ENCODE measurements around the gene SPNS1. TPM values are rescaled to one million over a fixed set of nuclear protein-coding genes. Genes with fewer than 3 reads are reported as not detected.

SPNS1 gene
- total RNA-seq, 1 experiment from 2014 or later = 38.6 TPM

DNA sequence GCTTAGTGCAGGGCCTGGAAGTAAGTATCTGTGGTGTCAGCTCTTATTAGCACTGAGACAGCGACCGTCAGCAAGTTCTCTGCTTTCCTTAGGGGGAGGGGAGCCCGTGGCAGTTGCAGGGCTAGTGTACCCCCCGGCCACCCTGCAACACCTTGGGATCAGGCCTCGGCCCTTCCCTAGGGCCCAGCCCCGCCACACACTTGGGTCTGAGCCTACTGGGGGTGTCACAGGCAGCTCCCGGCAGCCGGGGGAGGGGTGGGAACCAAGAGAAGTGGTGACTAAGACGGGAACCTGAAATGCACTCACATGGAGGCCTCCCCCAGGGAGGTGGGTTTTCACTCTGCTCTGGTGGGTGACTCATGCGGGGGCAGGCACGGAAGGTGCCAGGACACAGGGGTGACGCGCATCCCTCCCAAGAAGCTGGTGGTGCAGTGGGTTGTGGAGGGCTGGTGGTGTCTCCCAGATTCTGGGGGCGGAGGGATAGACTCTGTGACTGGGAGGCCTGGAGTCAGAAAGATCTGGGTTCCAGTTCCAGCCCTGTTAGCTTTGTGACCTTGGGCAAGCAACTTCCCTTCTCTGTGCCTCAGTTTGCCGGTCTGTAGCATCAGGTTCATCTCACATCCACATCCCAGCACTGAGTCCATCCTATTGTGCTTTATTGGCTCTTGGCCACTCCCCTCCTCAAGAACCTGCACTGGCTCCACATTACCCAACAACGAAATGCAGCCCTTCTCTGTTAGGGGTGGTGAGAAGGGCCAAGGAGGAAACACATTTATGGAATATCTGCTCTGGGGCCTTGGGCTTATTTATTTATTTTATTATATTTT is 54.8 kb downstream of the SPNS1 start:
- no peaks in the 10 kb centered on the region; the same call in 1 of the 2 replicates for H3K4me1 ChIP-seq (ENCODE audit: insufficient read depth, low read length)
- H3K23me2 ChIP-seq (ENCODE audit: insufficient read length, low read depth, low read length, poor library complexity, severe bottlenecking) = no peaks in the 10 kb centered on the region
- peak; percentile 38 for DNase-seq
- TF ChIP-seq CTCF (conservative IDR thresholded peaks at IDR 0.05) = no peak
- H4K91ac ChIP-seq (ENCODE audit: insufficient read length, low read depth, low read length) = no peak overlapping the region
- no peak overlapping the region for H3K9ac ChIP-seq (ENCODE audit: extremely low read depth, insufficient read length, low read length)
- H2AK5ac ChIP-seq (ENCODE audit: insufficient read length, low read length) = no peak overlapping the region
- H3K27me3 Mint-ChIP-seq (ENCODE audit: low read depth) = no peaks in the 10 kb centered on the region
- no peak overlapping the region for H3K4me2 ChIP-seq (ENCODE audit: insufficient read depth, insufficient read length, low read length)
- H3K79me2 ChIP-seq (ENCODE audit: insufficient read depth, low read length) = no peaks in the 10 kb centered on the region
- no peak overlapping the region for H2BK120ac ChIP-seq (ENCODE audit: low read depth, low read length, poor library complexity, severe bottlenecking)
- no peaks in the 10 kb centered on the region for H3K9me3 Mint-ChIP-seq
- peaks cover 10 to 22% of the 10 kb centered on the region in 2 experiments for H3K4me1 Mint-ChIP-seq
- H3T11ph ChIP-seq (ENCODE audit: low read length) = no peak overlapping the region
- H3K4ac ChIP-seq (ENCODE audit: low read depth, low read length) = no peak overlapping the region
- H3K4me3 Mint-ChIP-seq = peak overlapping the region in 1 of 2 experiments; percentile 62; a peak in 2 of 5 replicates
- H3K27ac Mint-ChIP-seq = peak overlapping the region in 1 of 3 experiments; percentile 77; a peak in 2 of 7 replicates
- H3K36me3 Mint-ChIP-seq (ENCODE audit: insufficient read depth in 1 of 3, low read depth in 3 of 3) = no peaks in the 10 kb centered on the region
- no peaks in the 10 kb centered on the region for H3K27me3 ChIP-seq (ENCODE audit: insufficient read depth, low read length)
- no peak overlapping the region for H2BK5ac ChIP-seq (ENCODE audit: insufficient read length, low read length)
- H3K23ac ChIP-seq (ENCODE audit: insufficient read length, low read depth, low read length) = no peak overlapping the region
- H4K5ac ChIP-seq (ENCODE audit: insufficient read length, low read depth, low read length) = no peak overlapping the region
- H2AFZ ChIP-seq (ENCODE audit: low read length) = no peak overlapping the region
- H3K18ac ChIP-seq (ENCODE audit: insufficient read length, low read depth, low read length) = peak overlapping the region; percentile 54
- H3K56ac ChIP-seq (ENCODE audit: insufficient read length, low read depth, low read length) = no peak overlapping the region
- H4K20me1 ChIP-seq (ENCODE audit: control insufficient read depth, insufficient read depth, insufficient read length) = no peaks in the 10 kb centered on the region
- H3K79me1 ChIP-seq (ENCODE audit: insufficient read depth, low read depth, low read length, poor library complexity, severe bottlenecking) = no peaks in the 10 kb centered on the region
- H2BK20ac ChIP-seq (ENCODE audit: low read depth, low read length, poor library complexity, severe bottlenecking) = no peak overlapping the region
- H2BK15ac ChIP-seq (ENCODE audit: low read depth, low read length) = no peak overlapping the region
- H2BK12ac ChIP-seq (ENCODE audit: insufficient read length, low read depth, low read length) = no peak overlapping the region
- H3K9me3 ChIP-seq (ENCODE audit: control insufficient read depth, low read depth, low read length) = no peaks in the 10 kb centered on the region
- no peak overlapping the region for H4K8ac ChIP-seq (replicated peaks; ENCODE audit: insufficient read length, low read depth, low read length)
- no peak overlapping the region for H3K27ac ChIP-seq (ENCODE audit: insufficient read length, low read depth, low read length)
- WGBS (ENCODE audit: extremely low coverage, insufficient read length, low lambda C conversion rate) = no CpG with 5 or more reads among the region's 16 CpGs
- H3K14ac ChIP-seq (ENCODE audit: insufficient read depth, low read length) = no peak overlapping the region
